Activated CD8-positive, alpha-beta T cell treated with anti-CD3 and anti-CD28 coated beads for 36 hours (primary cell): Measurements from ENCODE around the gene EPB41L4A. TPM values are rescaled to one million over a fixed set of nuclear protein-coding genes. Genes with fewer than 3 reads are reported as not detected.
"Not testable (repeated sequence)": the region's sequence is repeated elsewhere in the genome, so short reads cannot be mapped to it uniquely, and the experiment has no call there.

Experiments
- ATAC-seq: fragments of 200-7000 bp; cut with Tn5 transposase; one replicate; pipeline ENCODE4 v1.10.0; 2021; ENCODE audit warnings: mild to moderate bottlenecking, moderate library complexity
- CTCF ChIA-PET: fragments of 350-600 bp; sonication (Branson Sonifier 250); formaldehyde crosslinking; loops from one replicate; lab custom pipeline; 2021; ENCODE audit warnings: antibody characterized with exemption; lab: Charles Lee
- POLR2A ChIA-PET: fragments of 350-600 bp; sonication (Branson Sonifier 250); formaldehyde crosslinking; loops from one replicate; lab custom pipeline; 2021; ENCODE audit warnings: antibody characterized with exemption; lab: Charles Lee
- DNase-seq: peaks from one replicate; pipeline ENCODE4 v3.0.0-alpha.2; 2020
- H3K27ac Mint-ChIP-seq: one replicate; pipeline ENCODE4 v1.8.0; 2021; ENCODE audit warnings: mild to moderate bottlenecking, mixed read lengths
- H3K27me3 Mint-ChIP-seq: one replicate; pipeline ENCODE4 v1.8.0; 2021; ENCODE audit warnings: mixed read lengths
- H3K36me3 Mint-ChIP-seq: one replicate; pipeline ENCODE4 v1.8.0; 2021; ENCODE audit warnings: low read depth, mixed read lengths
- H3K4me1 Mint-ChIP-seq: one replicate; pipeline ENCODE4 v1.8.0; 2021; ENCODE audit warnings: low read depth, mixed read lengths
- H3K4me3 Mint-ChIP-seq: one replicate; pipeline ENCODE4 v1.8.0; 2021; ENCODE audit warnings: mild to moderate bottlenecking, moderate library complexity, mixed read lengths
- H3K9me3 Mint-ChIP-seq: one replicate; pipeline ENCODE4 v1.8.0; 2021; ENCODE audit warnings: mixed read lengths
- intact Hi-C: fragments of 100-400 bp; cut with micrococcal nuclease; formaldehyde crosslinking; loops from one replicate; pipeline ENCODE4 v1.10.0; 2022
- total RNA-seq, 2 experiments: library from RNA; stranded (reverse); gene quantifications; one replicate each; pipeline ENCODE4 v1.2.3, GENCODE V29; 2021
- TF ChIP-seq, protein P1 (sequence below): fragments of 200-600 bp; IDR thresholded peaks from one replicate; pipeline ENCODE4 v1.8.0; 2022; ENCODE audit warnings: antibody characterized with exemption, mild to moderate bottlenecking

EPB41L4A gene, protein sequence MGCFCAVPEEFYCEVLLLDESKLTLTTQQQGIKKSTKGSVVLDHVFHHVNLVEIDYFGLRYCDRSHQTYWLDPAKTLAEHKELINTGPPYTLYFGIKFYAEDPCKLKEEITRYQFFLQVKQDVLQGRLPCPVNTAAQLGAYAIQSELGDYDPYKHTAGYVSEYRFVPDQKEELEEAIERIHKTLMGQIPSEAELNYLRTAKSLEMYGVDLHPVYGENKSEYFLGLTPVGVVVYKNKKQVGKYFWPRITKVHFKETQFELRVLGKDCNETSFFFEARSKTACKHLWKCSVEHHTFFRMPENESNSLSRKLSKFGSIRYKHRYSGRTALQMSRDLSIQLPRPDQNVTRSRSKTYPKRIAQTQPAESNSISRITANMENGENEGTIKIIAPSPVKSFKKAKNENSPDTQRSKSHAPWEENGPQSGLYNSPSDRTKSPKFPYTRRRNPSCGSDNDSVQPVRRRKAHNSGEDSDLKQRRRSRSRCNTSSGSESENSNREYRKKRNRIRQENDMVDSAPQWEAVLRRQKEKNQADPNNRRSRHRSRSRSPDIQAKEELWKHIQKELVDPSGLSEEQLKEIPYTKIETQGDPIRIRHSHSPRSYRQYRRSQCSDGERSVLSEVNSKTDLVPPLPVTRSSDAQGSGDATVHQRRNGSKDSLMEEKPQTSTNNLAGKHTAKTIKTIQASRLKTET
- under 1 TPM in 1 of 2 experiments, not detected in 1; 0.25 TPM for total RNA-seq

DNA sequence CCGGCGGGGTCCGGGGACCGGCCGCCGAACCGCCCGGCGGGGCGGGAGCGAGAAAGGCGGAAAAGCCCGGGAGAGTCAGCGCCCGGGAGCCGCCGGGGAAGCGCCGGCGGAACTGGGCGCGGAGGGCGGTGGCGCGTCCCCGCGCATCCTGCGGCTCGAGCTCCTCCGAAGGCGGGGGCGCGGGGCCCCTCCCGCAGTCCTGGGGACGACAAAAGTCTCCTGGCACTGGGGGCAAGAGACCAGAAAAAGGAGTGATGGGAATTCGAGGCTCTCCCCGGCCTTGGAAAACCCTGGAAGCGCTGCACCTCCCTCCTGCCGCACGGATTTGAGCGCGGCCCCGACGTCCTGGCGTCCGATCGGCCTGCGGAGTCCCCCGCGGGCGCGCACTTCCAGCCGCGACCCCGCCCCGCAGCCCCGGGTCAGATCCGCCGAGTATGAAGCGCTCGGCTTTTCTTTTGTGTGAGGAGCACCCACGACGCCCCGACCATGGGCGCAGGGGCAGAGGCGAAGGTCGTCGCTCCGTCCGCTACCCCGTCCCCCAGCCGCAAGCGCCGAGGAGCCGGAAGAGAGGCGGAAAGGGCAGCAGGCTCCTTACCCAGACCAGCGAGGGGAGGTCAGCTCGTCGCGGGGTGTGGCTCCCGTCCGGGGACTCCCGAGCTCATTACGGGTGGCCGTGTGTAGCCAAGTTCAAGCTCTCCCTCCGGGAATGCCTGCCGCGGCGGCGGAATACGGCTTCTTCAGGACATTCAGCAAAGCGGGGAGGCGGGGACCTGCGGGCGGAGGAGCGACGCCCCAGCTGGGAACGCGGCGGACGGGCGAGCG, at the start of gene EPB41L4A:
EPB41L4A (minus strand) TSS at position 114 of the 822 bp plus-strand sequence. CDS start 238 bp downstream, outside the sequence.
- Mint-ChIP-seq H3K36me3 (no peaks in the 10 kb centered on the region), H3K4me3 (peak within 1 kb of the TSS; percentile 64), H3K27ac (no peak within 1 kb of the TSS), H3K9me3 (no peaks in the 10 kb centered on the region), H3K4me1 (peaks cover 10% of the 10 kb centered on the region), H3K27me3 (peaks cover 47% of the 10 kb centered on the region)
- CTCF ChIA-PET: interaction anchor here (1.3 to 3.9 kb wide), 9 partner anchors 16 to 254 kb away, joined by 3 to 29 read pairs (median 6); no protein-coding TSS in a partner anchor
- ATAC-seq (no peak), DNase-seq (peak; percentile 7)
- POLR2A ChIA-PET: interaction anchor here (0.6 to 2.3 kb wide), 3 partner anchors 11 to 259 kb away, joined by 3 to 6 read pairs (median 3); no protein-coding TSS in a partner anchor
- TF ChIP-seq, protein P1, sequence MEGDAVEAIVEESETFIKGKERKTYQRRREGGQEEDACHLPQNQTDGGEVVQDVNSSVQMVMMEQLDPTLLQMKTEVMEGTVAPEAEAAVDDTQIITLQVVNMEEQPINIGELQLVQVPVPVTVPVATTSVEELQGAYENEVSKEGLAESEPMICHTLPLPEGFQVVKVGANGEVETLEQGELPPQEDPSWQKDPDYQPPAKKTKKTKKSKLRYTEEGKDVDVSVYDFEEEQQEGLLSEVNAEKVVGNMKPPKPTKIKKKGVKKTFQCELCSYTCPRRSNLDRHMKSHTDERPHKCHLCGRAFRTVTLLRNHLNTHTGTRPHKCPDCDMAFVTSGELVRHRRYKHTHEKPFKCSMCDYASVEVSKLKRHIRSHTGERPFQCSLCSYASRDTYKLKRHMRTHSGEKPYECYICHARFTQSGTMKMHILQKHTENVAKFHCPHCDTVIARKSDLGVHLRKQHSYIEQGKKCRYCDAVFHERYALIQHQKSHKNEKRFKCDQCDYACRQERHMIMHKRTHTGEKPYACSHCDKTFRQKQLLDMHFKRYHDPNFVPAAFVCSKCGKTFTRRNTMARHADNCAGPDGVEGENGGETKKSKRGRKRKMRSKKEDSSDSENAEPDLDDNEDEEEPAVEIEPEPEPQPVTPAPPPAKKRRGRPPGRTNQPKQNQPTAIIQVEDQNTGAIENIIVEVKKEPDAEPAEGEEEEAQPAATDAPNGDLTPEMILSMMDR: no peak
- intact Hi-C loops: no loop called here

DNA sequence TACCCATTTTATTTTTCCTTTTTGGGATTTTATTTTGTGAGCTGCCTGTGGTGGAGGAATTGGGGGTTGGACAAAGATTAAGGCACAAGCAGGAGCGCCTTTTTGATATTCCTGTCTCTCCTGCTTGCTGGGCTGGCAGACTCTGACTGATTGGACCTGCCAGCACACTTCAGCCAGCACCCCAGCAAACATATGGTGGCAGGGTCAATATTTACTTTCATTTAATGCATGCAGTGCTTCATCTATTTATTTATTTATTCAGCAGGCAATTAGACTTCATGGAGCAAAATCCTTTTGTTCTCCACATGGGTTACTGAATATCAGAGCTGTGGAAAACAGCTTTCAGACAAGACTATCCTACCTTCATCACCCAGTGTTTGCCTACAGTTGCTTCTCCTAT, 48.4 kb upstream of the EPB41L4A start:
- no peaks in the 10 kb centered on the region for H3K36me3 Mint-ChIP-seq
- DNase-seq (no peak), ATAC-seq (no peak)
- no peak overlapping the region for H3K27ac Mint-ChIP-seq
- H3K27me3 Mint-ChIP-seq: peaks cover 2% of the 10 kb centered on the region
- POLR2A ChIA-PET: no interaction called here
- no peak overlapping the region for H3K4me3 Mint-ChIP-seq
- intact Hi-C loops: no loop called here
- no peaks in the 10 kb centered on the region for H3K4me1 Mint-ChIP-seq
- CTCF ChIA-PET: no interaction called here
- H3K9me3 Mint-ChIP-seq: no peaks in the 10 kb centered on the region
- TF ChIP-seq, protein P1: no peak

DNA sequence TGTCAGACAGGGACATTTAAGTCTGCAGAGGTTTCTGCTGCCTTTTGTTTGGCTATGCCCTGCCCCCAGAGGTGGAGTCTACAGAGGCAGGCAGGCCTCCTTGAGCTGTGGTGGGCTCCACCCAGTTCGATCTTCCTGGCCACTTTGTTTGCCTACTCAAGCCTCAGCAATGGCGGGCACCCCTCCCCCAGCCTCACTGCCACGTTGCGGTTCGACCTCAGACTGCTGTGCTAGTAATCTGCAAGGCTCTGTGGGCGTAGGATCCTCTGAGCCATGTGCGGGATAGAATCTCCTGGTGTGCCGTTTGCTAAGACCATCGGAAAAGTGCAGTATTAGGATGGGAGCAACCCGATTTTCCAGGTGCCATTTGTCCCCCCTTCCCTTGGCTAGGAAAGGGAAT, 47.2 kb upstream of the EPB41L4A start:
- CTCF ChIA-PET, DNase-seq, H3K27me3 Mint-ChIP-seq, H3K4me3 Mint-ChIP-seq, H3K9me3 Mint-ChIP-seq, POLR2A ChIA-PET, intact Hi-C loops, H3K4me1 Mint-ChIP-seq, ATAC-seq, H3K27ac Mint-ChIP-seq, H3K36me3 Mint-ChIP-seq: not testable (repeated sequence)

DNA sequence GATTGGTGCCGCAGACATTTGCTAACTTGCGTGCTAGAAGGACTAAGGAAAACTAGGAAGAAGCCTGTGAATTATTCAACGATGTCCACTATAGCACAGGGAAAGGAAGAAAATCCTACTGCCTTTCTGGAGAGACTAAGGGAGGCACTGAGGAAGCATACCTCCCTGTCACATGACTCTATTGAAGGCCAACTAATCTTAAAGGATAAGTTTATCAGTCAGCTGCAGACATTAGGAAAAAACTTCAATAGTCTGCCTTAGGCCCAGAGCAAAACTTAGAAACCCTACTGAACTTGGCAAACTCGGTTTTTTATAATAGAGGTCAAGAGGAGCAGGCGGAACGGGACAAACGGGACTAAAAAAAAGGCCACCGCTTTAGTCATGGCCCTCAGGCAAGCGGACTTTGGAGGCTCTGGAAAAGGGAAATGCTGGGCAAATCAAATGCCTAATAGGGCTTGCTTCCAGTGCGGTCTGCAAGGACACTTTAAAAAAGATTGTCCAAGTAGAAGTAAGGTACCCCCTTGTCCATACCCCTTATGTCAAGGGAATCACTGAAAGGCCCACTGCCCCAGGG, 28.2 kb upstream of the EPB41L4A start:
- H3K27ac Mint-ChIP-seq, POLR2A ChIA-PET, CTCF ChIA-PET, H3K9me3 Mint-ChIP-seq, H3K27me3 Mint-ChIP-seq, intact Hi-C loops, H3K4me3 Mint-ChIP-seq, DNase-seq, ATAC-seq, H3K4me1 Mint-ChIP-seq, H3K36me3 Mint-ChIP-seq: not testable (repeated sequence)

DNA sequence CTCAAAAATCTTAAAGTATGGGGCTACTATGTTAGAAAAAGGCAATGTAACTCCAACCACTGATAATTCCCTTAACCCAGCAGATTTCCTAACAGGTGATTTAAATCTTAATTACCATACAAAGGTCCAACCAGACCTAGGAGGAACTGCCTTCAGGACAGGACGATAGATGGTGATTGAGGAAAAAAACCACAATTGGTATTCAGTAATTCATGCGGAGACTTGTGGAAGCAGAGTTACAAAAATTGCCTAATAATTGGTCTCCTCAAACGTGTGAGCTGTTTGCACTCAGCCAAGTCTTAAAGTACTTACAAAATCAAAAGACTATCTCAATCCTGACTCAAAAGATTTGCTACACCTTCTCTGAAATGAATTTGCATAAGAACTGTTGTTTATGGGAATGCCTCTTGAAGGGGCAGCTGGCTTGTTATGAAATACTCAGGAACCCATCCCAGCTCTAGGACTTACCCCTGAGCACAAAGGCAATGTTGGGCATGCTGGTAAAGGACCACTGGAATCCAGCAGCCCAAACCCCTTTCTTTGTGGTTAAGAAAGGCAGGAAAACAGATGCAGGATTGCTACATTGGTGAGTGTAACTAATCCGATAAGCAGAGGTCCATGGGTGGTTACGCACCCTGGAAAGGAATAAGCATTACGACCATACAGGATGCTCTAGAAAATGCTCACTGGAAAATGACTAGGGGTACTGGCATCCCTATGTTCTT, 26.7 kb upstream of the EPB41L4A start:
- Mint-ChIP-seq H3K4me1 (no peaks in the 10 kb centered on the region), H3K4me3 (no peak overlapping the region), H3K9me3 (no peaks in the 10 kb centered on the region), H3K27me3 (no peaks in the 10 kb centered on the region), H3K27ac (no peak overlapping the region), H3K36me3 (no peaks in the 10 kb centered on the region)
- no peak for DNase-seq
- ATAC-seq: no peak
- ChIA-PET POLR2A (no interaction called here), CTCF (no interaction called here)
- TF ChIP-seq, protein P1: no peak
- intact Hi-C loops: no loop called here

DNA sequence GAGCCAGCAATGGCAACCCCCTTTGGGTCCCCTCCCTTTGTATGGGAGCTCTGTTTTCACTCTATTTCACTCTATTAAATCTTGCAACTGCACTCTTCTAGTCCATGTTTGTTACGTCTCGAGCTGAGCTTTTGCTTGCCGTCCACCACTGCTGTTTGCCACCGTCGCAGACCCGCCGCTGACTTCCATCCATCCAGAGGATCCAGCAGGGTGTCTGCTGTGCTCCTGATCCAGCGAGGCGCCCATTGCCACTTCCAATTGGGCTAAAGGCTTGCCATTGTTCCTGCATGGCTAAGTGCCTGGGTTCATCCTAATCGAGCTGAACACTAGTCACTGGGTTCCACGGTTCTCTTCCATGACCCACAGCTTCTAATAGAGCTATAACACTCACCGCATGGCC, 24.9 kb upstream of the EPB41L4A start:
- DNase-seq, ATAC-seq, H3K27me3 Mint-ChIP-seq, CTCF ChIA-PET, H3K4me3 Mint-ChIP-seq, H3K27ac Mint-ChIP-seq, H3K4me1 Mint-ChIP-seq, intact Hi-C loops, H3K36me3 Mint-ChIP-seq, POLR2A ChIA-PET, H3K9me3 Mint-ChIP-seq: not testable (repeated sequence)
